Kidney tubule cell (primary cell): Measurements from ENCODE around the gene C2orf42.
"Not testable (repeated sequence)": the region's sequence is repeated elsewhere in the genome, so short reads cannot be mapped to it uniquely, and the experiment has no call there.

Source experiments
- DNase-seq: peaks from one replicate; pipeline ENCODE4 v3.0.0-alpha.2; 2018; ENCODE audit warnings: low spot score

Gene C2orf42

DNA sequence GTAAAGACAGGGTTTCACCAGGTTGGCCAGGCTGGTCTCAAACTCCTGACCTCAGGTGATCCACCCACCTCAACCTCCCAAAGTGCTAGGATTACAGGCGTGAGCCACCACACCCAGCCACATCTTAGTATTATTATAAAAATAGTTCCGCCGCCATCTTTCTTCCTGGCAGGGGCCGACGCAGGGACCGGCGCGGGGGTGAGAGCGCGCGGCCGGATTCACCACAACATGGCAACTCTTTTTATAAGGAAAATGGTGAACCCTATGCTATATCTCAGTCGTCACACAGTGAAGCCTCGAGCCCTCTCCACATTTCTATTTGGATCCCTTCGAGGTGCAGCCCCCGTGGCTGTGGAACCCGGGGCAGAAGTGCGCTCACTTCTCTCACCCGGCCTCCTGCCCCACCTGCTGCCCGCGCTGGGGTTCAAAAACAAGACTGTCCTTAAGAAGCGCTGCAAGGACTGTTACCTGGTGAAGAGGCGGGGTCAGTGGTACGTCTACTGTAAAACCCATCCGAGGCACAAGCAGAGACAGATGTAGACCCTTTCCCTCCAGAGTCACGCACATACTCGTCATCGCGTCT is 88.4 kb downstream of the C2orf42 start:
- DNase-seq, result not testable (repeated sequence)

DNA sequence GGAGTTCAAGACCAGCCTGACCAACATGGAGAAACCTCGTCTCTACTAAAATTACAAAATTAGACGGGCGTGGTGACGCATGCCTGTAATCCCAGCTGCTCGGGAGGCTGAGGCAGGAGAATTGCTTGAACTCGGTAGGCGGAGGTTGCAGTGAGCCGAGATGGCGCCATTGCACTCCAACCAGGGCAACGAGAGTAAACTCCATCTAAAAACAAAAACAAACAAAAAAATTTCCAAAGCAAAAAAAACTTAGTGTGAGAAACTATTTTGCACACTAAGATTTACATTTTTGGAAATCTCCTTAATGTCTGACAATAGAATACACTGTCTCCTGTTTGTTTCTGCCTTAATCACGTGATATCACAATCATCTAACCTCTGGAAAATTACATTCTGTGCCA is 89.1 kb downstream of the C2orf42 start:
- not testable (repeated sequence) for DNase-seq

DNA sequence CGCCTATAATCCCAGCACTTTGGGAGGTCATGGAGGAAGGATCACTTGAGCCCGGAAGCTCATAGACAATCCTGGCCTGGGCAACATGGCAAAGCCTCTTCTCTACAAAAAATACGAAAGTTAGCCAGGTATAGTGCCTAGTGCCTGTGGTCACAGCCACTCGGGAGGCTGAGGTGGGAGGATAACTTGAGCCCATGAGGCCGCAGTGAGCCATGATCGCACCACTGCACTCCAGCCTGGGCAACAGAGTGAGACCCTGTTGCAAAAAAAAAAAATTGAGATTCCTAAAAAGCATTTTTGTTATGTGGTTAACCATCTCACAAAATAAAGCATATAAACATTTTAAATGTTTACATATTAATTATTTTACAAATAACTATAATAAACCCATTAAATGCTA is 89.6 kb downstream of the C2orf42 start:
- DNase-seq, result no peak
